Loucy (cell line): ENCODE data around the gene OGFR.

ENCODE experiments used
- H2AFZ ChIP-seq: fragments of 200-600 bp; sonication (generic); 2 replicates; pipeline ENCODE4 v1.6.0; 2016; ENCODE audit warnings: antibody characterized with exemption, mild to moderate bottlenecking, low read length, moderate library complexity
- H3F3A ChIP-seq: fragments of 200-600 bp; 2 replicates; pipeline ENCODE4 v1.6.0; 2016; ENCODE audit warnings: antibody characterized with exemption, low read depth, mild to moderate bottlenecking
- H3K27me3 ChIP-seq: fragments of 200-600 bp; sonication (generic); 2 replicates; pipeline ENCODE4 v1.6.1; 2014; ENCODE audit warnings: low read length, mild to moderate bottlenecking; ENCODE audit not compliant: insufficient read depth, poor library complexity, severe bottlenecking
- H3K36me3 ChIP-seq: fragments of 200-600 bp; sonication (generic); 2 replicates; pipeline ENCODE4 v1.6.1; 2016; ENCODE audit warnings: low read length; ENCODE audit not compliant: insufficient read depth
- H3K4me1 ChIP-seq: fragments of 200-600 bp; sonication (generic); 2 replicates; pipeline ENCODE4 v1.5.1; 2014; ENCODE audit warnings: low read length, mild to moderate bottlenecking; ENCODE audit not compliant: insufficient read depth, poor library complexity, severe bottlenecking
- H3K4me2 ChIP-seq: fragments of 200-600 bp; sonication (generic); 2 replicates; pipeline ENCODE4 v1.6.0; 2014; ENCODE audit warnings: antibody characterized with exemption, low read length, low read depth, mild to moderate bottlenecking; ENCODE audit not compliant: poor library complexity, severe bottlenecking
- H3K4me3 ChIP-seq: fragments of 200-600 bp; sonication (generic); 2 replicates; pipeline ENCODE4 v1.5.1; 2014; ENCODE audit warnings: low read length, mild to moderate bottlenecking, mixed read lengths; ENCODE audit not compliant: poor library complexity, severe bottlenecking
- H3K79me2 ChIP-seq: fragments of 200-600 bp; sonication (generic); 2 replicates; pipeline ENCODE4 v1.6.1; 2014; ENCODE audit warnings: low read length; ENCODE audit not compliant: insufficient read depth
- H3K9ac ChIP-seq: fragments of 200-600 bp; sonication (generic); 2 replicates; pipeline ENCODE4 v1.6.0; 2014; ENCODE audit warnings: mild to moderate bottlenecking, low read depth, low read length, moderate library complexity; ENCODE audit not compliant: poor library complexity, severe bottlenecking
- H3K9me2 ChIP-seq: fragments of 200-600 bp; sonication (generic); replicated peaks from 2 replicates; pipeline ENCODE4 v1.6.1; 2016; ENCODE audit warnings: low read depth, low read length, mixed read lengths
- H3K9me3 ChIP-seq: fragments of 200-600 bp; sonication (generic); 2 replicates; pipeline ENCODE4 v1.6.1; 2014; ENCODE audit warnings: mild to moderate bottlenecking, antibody characterized with exemption, low read length, low read depth; ENCODE audit not compliant: insufficient read depth
- H4K20me1 ChIP-seq: fragments of 200-600 bp; sonication (generic); 2 replicates; pipeline ENCODE4 v1.6.0; 2014; ENCODE audit warnings: antibody characterized with exemption, low read length, mild to moderate bottlenecking; ENCODE audit not compliant: insufficient read depth, poor library complexity, severe bottlenecking
- CTCF ChIP-seq: fragments of 200-600 bp; sonication (generic); conservative IDR thresholded peaks from 2 replicates; pipeline ENCODE4 v1.5.1; 2014; ENCODE audit warnings: mild to moderate bottlenecking, antibody characterized with exemption, low read length
- EZH2phosphoT487 ChIP-seq: fragments of 200-600 bp; IDR thresholded peaks from 2 replicates; pipeline ENCODE4 v1.6.1; 2018; ENCODE audit warnings: antibody characterized with exemption, mild to moderate bottlenecking, moderate library complexity, borderline replicate concordance

The OGFR gene

GRCh38 chr20:62777528-62777830 lies 27.2 kb upstream of the OGFR start:
- Histone ChIP-seq H3K9me2 (no peaks in the 10 kb centered on the region), H3K79me2 (0 out of 2 replicates have a peak, but pooled peaks cover 4% of the 10 kb centered on the region), H3K9me3 (no peaks in the 10 kb centered on the region), H3K4me1 (peaks cover 41% of the 10 kb centered on the region), H3K36me3 (no peaks in the 10 kb centered on the region), H3K4me2 (peak overlapping the region; percentile 56), H3K4me3 (peak overlapping the region; percentile 42), H4K20me1 (no peaks in the 10 kb centered on the region), H2AFZ (no peak overlapping the region), H3K9ac (peak overlapping the region; percentile 45), H3K27me3 (no peaks in the 10 kb centered on the region), H3F3A (no peaks in the 10 kb centered on the region)
- no peak for TF ChIP-seq CTCF
- no peak for TF ChIP-seq EZH2phosphoT487

DNA sequence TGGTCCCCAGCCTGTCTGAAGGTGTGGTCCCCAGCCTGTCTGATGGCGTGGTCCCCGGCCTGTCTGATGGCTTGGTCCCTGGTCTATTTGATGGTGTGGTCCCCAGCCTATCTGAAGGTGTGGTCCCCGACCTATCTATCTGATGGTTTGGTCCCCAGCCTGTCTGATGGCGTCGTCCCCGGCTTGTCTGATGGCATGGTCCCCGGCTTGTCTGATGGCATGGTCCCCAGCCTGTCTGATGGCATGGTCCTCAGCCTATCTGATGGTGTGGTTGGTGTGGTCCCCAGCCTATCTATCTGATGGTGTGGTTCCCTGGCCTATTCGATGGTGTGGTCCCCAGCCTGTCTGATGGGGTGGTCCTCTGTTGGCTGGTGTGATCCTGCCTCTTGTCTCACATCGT lies 26.6 kb upstream of the OGFR start:
- H4K20me1 ChIP-seq = no peaks in the 10 kb centered on the region
- no peaks in the 10 kb centered on the region for H3K36me3 ChIP-seq
- no peak overlapping the region for H3K4me2 ChIP-seq
- H3K4me3 ChIP-seq = no peak overlapping the region
- H3K4me1 ChIP-seq = peaks cover 43% of the 10 kb centered on the region
- H3K27me3 ChIP-seq = no peaks in the 10 kb centered on the region
- H3K9ac ChIP-seq = no peak overlapping the region
- H3K9me2 ChIP-seq = no peaks in the 10 kb centered on the region
- H2AFZ ChIP-seq = no peak overlapping the region
- no peaks in the 10 kb centered on the region for H3K9me3 ChIP-seq
- TF ChIP-seq EZH2phosphoT487 = no peak
- TF ChIP-seq CTCF = no peak
- 0 out of 2 replicates have a peak, but pooled peaks cover 4% of the 10 kb centered on the region for H3K79me2 ChIP-seq
- H3F3A ChIP-seq = no peaks in the 10 kb centered on the region

DNA sequence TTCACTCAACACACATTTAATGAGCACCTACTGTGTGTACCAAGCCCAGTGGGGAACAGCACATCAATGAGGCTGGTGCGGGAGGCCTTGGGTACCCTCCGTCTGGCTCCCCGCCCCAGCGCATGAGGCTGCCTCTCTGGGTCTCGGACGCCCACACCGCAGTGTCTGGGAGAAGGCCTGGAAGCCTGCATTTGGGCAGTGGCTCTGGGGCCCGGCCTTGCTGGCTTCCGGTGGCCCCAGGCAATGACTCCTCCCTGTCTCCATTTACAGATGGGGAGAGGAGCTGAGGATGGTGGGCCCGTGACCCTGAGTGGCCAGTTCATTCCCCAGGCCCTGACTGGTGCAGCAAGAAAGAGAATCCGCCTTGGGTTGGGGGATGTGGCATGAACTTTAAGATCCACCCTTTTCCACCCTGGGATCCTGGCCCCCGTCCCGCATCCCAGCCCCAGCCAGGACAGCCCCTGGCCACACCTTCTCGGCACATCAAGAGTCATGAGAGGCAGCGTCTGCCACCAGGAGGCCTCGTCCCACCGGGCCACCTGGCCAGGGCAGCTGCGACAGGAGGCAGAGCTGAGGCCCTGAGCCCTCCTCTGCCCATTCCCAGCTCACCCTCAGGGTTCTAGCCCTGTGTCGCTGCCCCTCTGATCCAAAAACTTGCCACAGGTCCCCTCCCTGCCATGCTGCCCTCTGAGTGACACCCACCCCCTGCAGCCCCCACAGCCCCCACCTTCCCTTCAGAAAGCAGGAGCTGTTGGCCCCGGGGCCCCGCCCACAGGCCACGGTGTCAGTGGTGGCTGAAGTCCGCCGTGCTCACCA lies 25.8 kb upstream of the OGFR start:
- H3K9ac ChIP-seq = no peak overlapping the region
- no peaks in the 10 kb centered on the region for H3K27me3 ChIP-seq

More for the DNA sequence above, 25.8 kb upstream of the OGFR start:
- Histone ChIP-seq H3F3A (no peaks in the 10 kb centered on the region), H4K20me1 (no peaks in the 10 kb centered on the region), H3K9me2 (no peaks in the 10 kb centered on the region), H3K36me3 (no peaks in the 10 kb centered on the region), H2AFZ (no peak overlapping the region), H3K4me2 (no peak overlapping the region), H3K9me3 (no peaks in the 10 kb centered on the region), H3K79me2 (0 out of 2 replicates have a peak, but pooled peaks cover 4% of the 10 kb centered on the region), H3K4me3 (no peak overlapping the region), H3K4me1 (peaks cover 48% of the 10 kb centered on the region)
- no peak for TF ChIP-seq EZH2phosphoT487
- TF ChIP-seq CTCF = peak; percentile 18; the same call in 1 of the 2 replicates
